Measurements from ENCODE around the gene SGMS1.

DNA sequence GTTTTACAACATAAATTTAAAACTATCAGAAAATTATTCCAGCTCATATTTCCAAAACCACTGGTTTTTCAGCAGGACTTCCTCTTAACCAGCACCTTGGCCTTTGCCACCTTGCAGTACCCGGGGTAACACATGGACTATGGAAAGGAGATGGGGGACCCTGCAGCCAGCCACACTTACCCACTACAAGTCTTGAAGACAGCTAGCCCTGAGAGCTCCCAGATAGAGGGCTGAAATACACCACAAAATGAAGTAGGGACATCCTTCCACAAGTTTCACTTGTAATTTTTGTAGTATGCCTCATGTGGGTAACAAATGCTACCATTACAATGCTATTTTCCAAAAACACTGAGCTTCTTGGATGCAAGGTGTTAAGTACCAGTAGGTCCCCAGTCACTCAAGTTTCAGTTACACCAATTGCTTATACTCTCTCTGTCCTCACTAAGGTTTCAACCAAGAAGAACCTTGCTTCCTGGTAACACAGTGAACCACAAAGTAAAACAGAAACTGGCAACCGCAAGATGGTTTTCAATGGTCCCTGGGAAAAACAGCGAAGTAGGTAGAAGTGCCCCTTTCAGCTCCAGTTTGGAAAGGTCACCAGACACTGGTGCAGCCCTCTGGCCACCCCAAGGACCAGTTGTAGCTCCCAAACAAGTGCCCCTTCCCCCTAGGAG is 110.9 kb downstream of the SGMS1 start:
- TF ChIP-seq TAF1 (IDR thresholded peaks at IDR 0.05; ENCODE audit: low read depth, low read length) (no peak), POLR2A (IDR thresholded peaks at IDR 0.05; ENCODE audit: low read depth, low read length) (no peak)

Data from GM12891 (cell line).